Stomach (tissue), 9 donors: ENCODE measurements around the gene RO60. TPM values are rescaled to one million over a fixed set of nuclear protein-coding genes. Genes with fewer than 3 reads are reported as not detected.

Experiments used
- DNase-seq, 2 donors: peaks; one replicate each; pipeline versions ENCODE4 v3.0.0 to v3.0.0-alpha.2; 2013 to 2019
- H3K27ac ChIP-seq, 5 donors: fragments of 200-600 bp in 4 of 5; sonication (generic) in 4 of 5; one replicate each; pipeline ENCODE4 v1.5.1; 2013 to 2019; ENCODE audit warnings: mild to moderate bottlenecking in 1 of 5, moderate library complexity in 1 of 5
- H3K27me3 ChIP-seq, 3 donors: fragments of 200-600 bp; sonication (generic); one replicate each; pipeline ENCODE4 v1.5.1; 2017 to 2019; ENCODE audit warnings: mixed run types in 1 of 3
- H3K36me3 ChIP-seq, 4 donors: fragments of 200-600 bp; sonication (generic); 1 replicate in 3 of 4; 2 replicates in 1 of 4; pipeline ENCODE4 v1.5.1; 2016 to 2019
- H3K4me1 ChIP-seq, 4 donors: fragments of 200-600 bp; sonication (generic); one replicate each; pipeline ENCODE4 v1.5.1; 2016 to 2019
- H3K4me3 ChIP-seq, 4 donors: fragments of 200-600 bp; sonication (generic) in 3 of 4; one replicate each; pipeline ENCODE4 v1.5.1; 2016 to 2019; ENCODE audit warnings: mild to moderate bottlenecking in 1 of 4
- H3K9me3 ChIP-seq, 4 donors: fragments of 200-600 bp; sonication (generic); one replicate each; pipeline ENCODE4 v1.5.1; 2016 to 2019
- CTCF ChIP-seq, 7 experiments: fragments of 450-650 bp in 4 of 7; fragments of 200-600 bp in 3 of 7; sonication (generic) in 3 of 7; IDR thresholded peaks; one replicate each; pipeline ENCODE4 v1.5.1; 2016 to 2019; ENCODE audit warnings: antibody characterized with exemption in 7 of 7, control low read depth in 2 of 7, mild to moderate bottlenecking in 1 of 7
- EP300 ChIP-seq: sonication (generic); formaldehyde crosslinking; IDR thresholded peaks from one replicate; pipeline ENCODE4 v1.6.1; 2017; ENCODE audit warnings: antibody characterized with exemption
- POLR2A ChIP-seq, 4 donors: fragments of 450-650 bp; IDR thresholded peaks; one replicate each; pipeline ENCODE4 v1.6.1; 2016; ENCODE audit warnings: antibody characterized with exemption in 4 of 4, control low read depth in 2 of 4, mild to moderate bottlenecking in 1 of 4, moderate library complexity in 1 of 4
- POLR2AphosphoS5 ChIP-seq, 3 donors: sonication (generic); formaldehyde crosslinking; IDR thresholded peaks; one replicate each; pipeline ENCODE4 v1.6.1; 2016; ENCODE audit warnings: antibody characterized with exemption in 3 of 3
- WGBS, 5 donors: extraction: QIAGEN DNeasy Blood & Tissue Kit in 3 of 5; methylation state at CpG; one replicate each; pipeline versions ENCODE4 v1.1.5 to v1.1.7; 2013 to 2018; 5-methylcytosine and 5-hydroxymethylcytosine counted together
- intact Hi-C: fragments of 100-400 bp; cut with DNase I; formaldehyde crosslinking; loops from one replicate; pipeline ENCODE4 v1.15.1; 2023; ENCODE audit warnings: low total_unique reads
- polyA plus RNA-seq, 3 donors: library from polyadenylated mRNA; stranded (reverse); fragments of 200-250 nt; gene quantifications; one replicate each; pipeline ENCODE4 v1.2.3, GENCODE V29; 2013
- total RNA-seq, 5 donors: library from RNA; depleted of rRNA; stranded (reverse); fragments of >200 nt; gene quantifications; one replicate each; pipeline versions ENCODE4 v1.1.0 to v1.2.3, GENCODE V29; 2014 to 2016
- donor health status: healthy with polysubstance abuse.
- donor health status: Bipolar disorder and iron deficiency.
- donor health status: healthy.

The RO60 gene
- total and polyA plus RNA-seq, 8 donors, result 2.6 to 155 (median 42.5) TPM

- Histone ChIP-seq H3K4me3 (peak overlapping the region; percentile 69 to 77 (median 73)), H3K27me3 (no peaks in the 10 kb centered on the region), H3K4me1 (peaks cover 23 to 65% (median 40%) of the 10 kb centered on the region in 4 donors), H3K27ac (peak overlapping the region in 4 of 5 donors; percentile 95 to 99 (median 96)), H3K36me3 (no peaks in the 10 kb centered on the region), H3K9me3 (no peaks in the 10 kb centered on the region)
- peak in 1 of 2 donors; percentile 32 for DNase-seq
- TF ChIP-seq POLR2AphosphoS5 (IDR thresholded peaks at IDR 0.05) (no peak), CTCF (IDR thresholded peaks at IDR 0.05) (no peak), POLR2A (IDR thresholded peaks at IDR 0.05) (no peak), EP300 (no peak)
- intact Hi-C loops, result no loop called here
- WGBS, 5 donors, result 3 to 9% (median 6%) methylated on average over 2 of the region's 2 CpGs
Observed at GRCh38 chr1:193060938-193061337, 1.5 kb downstream of the RO60 start.

GRCh38 chr1:193062698-193063463 is 3.5 kb downstream of the RO60 start:
- no peak for DNase-seq
- H3K4me3 ChIP-seq, result no peak overlapping the region
- intact Hi-C loops, result no loop called here

GRCh38 chr1:193065954-193066353 is 6.5 kb downstream of the RO60 start:
- no peak for DNase-seq
- intact Hi-C loops, result no loop called here
- no peak for TF ChIP-seq POLR2AphosphoS5 (IDR thresholded peaks at IDR 0.05)
- TF ChIP-seq EP300, result no peak
- no peak for TF ChIP-seq POLR2A (IDR thresholded peaks at IDR 0.05)
- no peak for TF ChIP-seq CTCF (IDR thresholded peaks at IDR 0.05)
- H3K4me3 ChIP-seq, result no peak overlapping the region
- no peak overlapping the region for H3K27ac ChIP-seq
- H3K27me3 ChIP-seq, result no peaks in the 10 kb centered on the region
- no peaks in the 10 kb centered on the region for H3K9me3 ChIP-seq
- peaks cover 0 to 10% (median 7%) of the 10 kb centered on the region in 4 donors for H3K36me3 ChIP-seq
- H3K4me1 ChIP-seq, result peaks cover 2 to 60% (median 26%) of the 10 kb centered on the region in 4 donors

More at GRCh38 chr1:193062698-193063463, 3.5 kb downstream of the RO60 start:
- peaks cover 15 to 61% (median 38%) of the 10 kb centered on the region in 4 donors for H3K4me1 ChIP-seq
- no peak for TF ChIP-seq POLR2A (IDR thresholded peaks at IDR 0.05)
- TF ChIP-seq POLR2AphosphoS5 (IDR thresholded peaks at IDR 0.05), result no peak
- no peak for TF ChIP-seq EP300
- no peak for TF ChIP-seq CTCF (IDR thresholded peaks at IDR 0.05)
- H3K9me3 ChIP-seq, result no peaks in the 10 kb centered on the region
- 86 to 92% (median 91%) methylated on average over 4 of the region's 4 CpGs for WGBS, 5 donors
- no peaks in the 10 kb centered on the region for H3K36me3 ChIP-seq
- H3K27ac ChIP-seq, result no peak overlapping the region
- no peaks in the 10 kb centered on the region for H3K27me3 ChIP-seq

- TF ChIP-seq CTCF (IDR thresholded peaks at IDR 0.05), result no peak
- TF ChIP-seq POLR2AphosphoS5 (IDR thresholded peaks at IDR 0.05), result no peak
- no peak for TF ChIP-seq POLR2A (IDR thresholded peaks at IDR 0.05)
- no peak for TF ChIP-seq EP300
- H3K9me3 ChIP-seq, result no peaks in the 10 kb centered on the region
- no peak overlapping the region for H3K27ac ChIP-seq
- H3K36me3 ChIP-seq, result peaks cover 0 to 10% (median 7%) of the 10 kb centered on the region in 4 donors
- 49 to 73% (median 57%) methylated on average over 4 of the region's 4 CpGs for WGBS, 5 donors
- H3K4me3 ChIP-seq, result no peak overlapping the region
- intact Hi-C loops, result no loop called here
- peaks cover 0 to 59% (median 23%) of the 10 kb centered on the region in 4 donors for H3K4me1 ChIP-seq
- no peaks in the 10 kb centered on the region for H3K27me3 ChIP-seq
- DNase-seq, result no peak
Observed at GRCh38 chr1:193066606-193067005, 7.2 kb downstream of the RO60 start.
